Right lobe of liver (tissue), 6 donors: Measurements from ENCODE around the gene PTPN3. TPM values are rescaled to one million over a fixed set of nuclear protein-coding genes. Genes with fewer than 3 reads are reported as not detected.

Source experiments
- ATAC-seq, 4 donors: fragments of 200-7000 bp; cut with Tn5 transposase; one replicate each; pipeline ENCODE4 v1.9.1; 2020; ENCODE audit warnings: mild to moderate bottlenecking in 4 of 4, moderate library complexity in 4 of 4
- DNase-seq, 3 donors: peaks; one replicate each; pipeline ENCODE4 v3.0.0-alpha.2; 2020
- H3K27ac ChIP-seq, 3 donors: fragments of 200-600 bp; one replicate each; pipeline ENCODE4 v1.8.0; 2022
- H3K27me3 ChIP-seq, 2 donors: fragments of 200-600 bp; one replicate each; pipeline ENCODE4 v1.8.0; 2022
- H3K36me3 ChIP-seq, 4 donors: fragments of 200-600 bp; sonication (generic) in 1 of 4; one replicate each; pipeline versions ENCODE4 v1.5.1 to v1.8.0; 2017 to 2022; ENCODE audit warnings: control low read depth in 1 of 4
- H3K4me1 ChIP-seq, 4 donors: fragments of 200-600 bp; sonication (generic) in 1 of 4; one replicate each; pipeline versions ENCODE4 v1.5.1 to v1.8.0; 2017 to 2022; ENCODE audit warnings: control low read depth in 1 of 4
- H3K4me3 ChIP-seq, 3 donors: fragments of 200-600 bp; one replicate each; pipeline ENCODE4 v1.8.0; 2022
- H3K9me3 ChIP-seq, 4 donors: fragments of 200-600 bp; sonication (generic) in 1 of 4; one replicate each; pipeline versions ENCODE4 v1.5.1 to v1.8.0; 2017 to 2022; ENCODE audit warnings: control low read depth in 1 of 4
- CTCF ChIP-seq, 4 donors: fragments of 200-600 bp in 3 of 4; fragments of 450-650 bp in 1 of 4; IDR thresholded peaks; one replicate each; pipeline versions ENCODE4 v1.5.1 to v1.8.0; 2016 to 2022; ENCODE audit warnings: antibody characterized with exemption in 4 of 4, mild to moderate bottlenecking in 2 of 4
- POLR2A ChIP-seq: fragments of 450-650 bp; IDR thresholded peaks from one replicate; pipeline ENCODE4 v1.6.1; 2017; ENCODE audit warnings: antibody characterized with exemption, mild to moderate bottlenecking
- WGBS: methylation state at CpG from one replicate; pipeline ENCODE4 v1.1.6; 2018; ENCODE audit warnings: low coverage, low lambda C conversion rate; ENCODE audit not compliant: insufficient coverage; ENCODE audit errors: missing lambda C conversion rate; 5-methylcytosine and 5-hydroxymethylcytosine counted together
- intact Hi-C, 2 donors: fragments of 100-400 bp; cut with DNase I; formaldehyde crosslinking; loops; one replicate each; pipeline versions ENCODE4 v1.11.2 to v1.14.1; 2022
- total RNA-seq, 6 experiments: library from RNA; depleted of rRNA in 2 of 6; stranded (reverse); fragments of >200 nt in 2 of 6; fragmentation: NEBNext Ultra II Directional in 3 of 6; extraction: Animal tissue kit (Norgen Biotek cat#: 25700) in 3 of 6; gene quantifications; one replicate each; pipeline versions ENCODE4 v1.1.0 to v1.2.4, GENCODE V29; 2016 to 2023
- donor health status: DM: no; HTN: yes; CAD: no.
- donor health status: DM: no; HTN: no; CAD: no.
- donor health status: DM: no; HTN: no; CAD: no.
- donor health status: DM: no; HTN: yes; CAD: no.
- donor health status: DM: no; HTN: yes; CAD: no.

PTPN3 gene
- total RNA-seq, 6 experiments from 2014 or later: 15.0 to 33.3 (median 30.0) TPM

- DNase-seq: no peak
- Histone ChIP-seq H3K4me3 (no peak overlapping the region), H3K36me3 (peaks cover 4 to 51% (median 29%) of the 10 kb centered on the region in 4 donors), H3K27me3 (no peaks in the 10 kb centered on the region), H3K4me1 (no peaks in the 10 kb centered on the region), H3K9me3 (no peaks in the 10 kb centered on the region), H3K27ac (no peak overlapping the region)
- WGBS: 41% methylated on average over 3 of the region's 4 CpGs
- peak; percentile 61 to 82 (median 70) for ATAC-seq
- intact Hi-C loops: no loop called here
- TF ChIP-seq POLR2A (no peak), CTCF (IDR thresholded peaks at IDR 0.05) (no peak)
Observed at GRCh38 chr9:109427886-109428285, 70.2 kb downstream of the PTPN3 start.

- ATAC-seq: peak in 1 of 4 donors; percentile 28
- intact Hi-C loops: no loop called here
Observed at GRCh38 chr9:109426626-109427402, 71.3 kb downstream of the PTPN3 start.

GRCh38 chr9:109424618-109425017, 73.5 kb downstream of the PTPN3 start:
- H3K9me3 ChIP-seq: no peaks in the 10 kb centered on the region
- DNase-seq (no peak), ATAC-seq (no peak)
- H3K36me3 ChIP-seq: peaks cover 3 to 72% (median 31%) of the 10 kb centered on the region in 4 donors
- no peaks in the 10 kb centered on the region for H3K4me1 ChIP-seq
- intact Hi-C loops: no loop called here
- TF ChIP-seq POLR2A (no peak), CTCF (IDR thresholded peaks at IDR 0.05) (no peak)
- H3K4me3 ChIP-seq: no peak overlapping the region
- H3K27ac ChIP-seq: no peak overlapping the region
- no peaks in the 10 kb centered on the region for H3K27me3 ChIP-seq

More at GRCh38 chr9:109426626-109427402, 71.3 kb downstream of the PTPN3 start:
- no peak for DNase-seq
- no peak for TF ChIP-seq CTCF (IDR thresholded peaks at IDR 0.05)
- TF ChIP-seq POLR2A: no peak
- H3K9me3 ChIP-seq: no peaks in the 10 kb centered on the region
- WGBS: 85% methylated on average over 8 of the region's 9 CpGs
- H3K4me1 ChIP-seq: no peaks in the 10 kb centered on the region
- no peaks in the 10 kb centered on the region for H3K27me3 ChIP-seq
- no peak overlapping the region for H3K27ac ChIP-seq
- no peak overlapping the region for H3K4me3 ChIP-seq
- peaks cover 8 to 50% (median 29%) of the 10 kb centered on the region in 4 donors for H3K36me3 ChIP-seq

GRCh38 chr9:109423877-109424276, 74.2 kb downstream of the PTPN3 start:
- Histone ChIP-seq H3K36me3 (peaks cover 3 to 80% (median 34%) of the 10 kb centered on the region in 4 donors), H3K27me3 (no peaks in the 10 kb centered on the region), H3K27ac (no peak overlapping the region), H3K9me3 (no peaks in the 10 kb centered on the region), H3K4me1 (no peaks in the 10 kb centered on the region), H3K4me3 (no peak overlapping the region)
- ATAC-seq (no peak), DNase-seq (no peak)
- intact Hi-C loops: no loop called here
- 69% methylated on average over 1 of the region's 1 CpG for WGBS
- TF ChIP-seq POLR2A (no peak), CTCF (IDR thresholded peaks at IDR 0.05) (no peak)
